T-helper 22 cell (primary cell): Measurements from ENCODE around the gene MDC1.

Source experiments
- DNase-seq: peaks from one replicate; pipeline ENCODE4 v3.0.0-alpha.2; 2020; ENCODE audit warnings: low read depth

The MDC1 gene

GRCh38 chr6:30747300-30747687 is 30.2 kb upstream of the MDC1 start:
- no peak for DNase-seq

- peak; percentile 50 for DNase-seq
Observed at GRCh38 chr6:30744054-30744805, 27.1 kb upstream of the MDC1 start, which contains the start of gene IER3. IER3 (minus strand) TSS chr6:30744547; CDS start chr6:30744518, 29 bp downstream.

- peak; percentile 19 for DNase-seq
Observed at GRCh38 chr6:30743099-30744053, 26.3 kb upstream of the MDC1 start.

GRCh38 chr6:30742316-30743098 is 25.4 kb upstream of the MDC1 start, which contains the start of gene FLOT1:
FLOT1 (minus strand) TSS chr6:30742687; CDS start chr6:30742189, 498 bp downstream.
- peak; percentile 75 for DNase-seq

GRCh38 chr6:30741789-30742315 is 24.8 kb upstream of the MDC1 start:
- no peak for DNase-seq

- no peak for DNase-seq
Observed at GRCh38 chr6:30741063-30741779, 24.1 kb upstream of the MDC1 start.

GRCh38 chr6:30740540-30740870 is 23.4 kb upstream of the MDC1 start:
- DNase-seq, result no peak

- DNase-seq, result no peak
Observed at GRCh38 chr6:30738532-30738931, 21.5 kb upstream of the MDC1 start.

- no peak for DNase-seq
Observed at GRCh38 chr6:30735668-30736314, 18.7 kb upstream of the MDC1 start.

GRCh38 chr6:30732237-30732943 is 15.3 kb upstream of the MDC1 start:
- DNase-seq, result no peak

GRCh38 chr6:30730601-30731435 is 13.7 kb upstream of the MDC1 start:
- peak; percentile 70 for DNase-seq

- DNase-seq, result no peak
Observed at GRCh38 chr6:30727920-30728553, 11.0 kb upstream of the MDC1 start.

- no peak for DNase-seq
Observed at GRCh38 chr6:30726506-30727413, 9.7 kb upstream of the MDC1 start.

- DNase-seq, result no peak
Observed at GRCh38 chr6:30725713-30726505, 8.8 kb upstream of the MDC1 start.

GRCh38 chr6:30724906-30725667 is 8.0 kb upstream of the MDC1 start:
- DNase-seq, result no peak
